Panc1 (cell line): Measurements from ENCODE around the gene ZNF844.

Source experiments
- POLR2AphosphoS5 ChIP-seq: IDR thresholded peaks from 2 replicates; pipeline ENCODE4 v1.6.1; 2012; ENCODE audit warnings: mild to moderate bottlenecking, low read depth, low read length, moderate library complexity
- TCF7L2 ChIP-seq: IDR thresholded peaks from 2 replicates; pipeline ENCODE4 v1.6.1; 2011; ENCODE audit warnings: mild to moderate bottlenecking, low read depth, low read length, inconsistent platforms
- TF ChIP-seq, protein P1 (sequence below): fragments of 450-650 bp; IDR thresholded peaks from 2 replicates; pipeline ENCODE4 v1.5.1; 2017; ENCODE audit warnings: mild to moderate bottlenecking

- TF ChIP-seq, protein P1, sequence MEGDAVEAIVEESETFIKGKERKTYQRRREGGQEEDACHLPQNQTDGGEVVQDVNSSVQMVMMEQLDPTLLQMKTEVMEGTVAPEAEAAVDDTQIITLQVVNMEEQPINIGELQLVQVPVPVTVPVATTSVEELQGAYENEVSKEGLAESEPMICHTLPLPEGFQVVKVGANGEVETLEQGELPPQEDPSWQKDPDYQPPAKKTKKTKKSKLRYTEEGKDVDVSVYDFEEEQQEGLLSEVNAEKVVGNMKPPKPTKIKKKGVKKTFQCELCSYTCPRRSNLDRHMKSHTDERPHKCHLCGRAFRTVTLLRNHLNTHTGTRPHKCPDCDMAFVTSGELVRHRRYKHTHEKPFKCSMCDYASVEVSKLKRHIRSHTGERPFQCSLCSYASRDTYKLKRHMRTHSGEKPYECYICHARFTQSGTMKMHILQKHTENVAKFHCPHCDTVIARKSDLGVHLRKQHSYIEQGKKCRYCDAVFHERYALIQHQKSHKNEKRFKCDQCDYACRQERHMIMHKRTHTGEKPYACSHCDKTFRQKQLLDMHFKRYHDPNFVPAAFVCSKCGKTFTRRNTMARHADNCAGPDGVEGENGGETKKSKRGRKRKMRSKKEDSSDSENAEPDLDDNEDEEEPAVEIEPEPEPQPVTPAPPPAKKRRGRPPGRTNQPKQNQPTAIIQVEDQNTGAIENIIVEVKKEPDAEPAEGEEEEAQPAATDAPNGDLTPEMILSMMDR = peak; percentile 38; the same call in 1 of the 2 replicates
- TF ChIP-seq POLR2AphosphoS5 (peak; percentile 96), TCF7L2 (no peak)
These were observed 11.9 kb upstream of the ZNF844 start, which contains the start of gene ZNF878 for GRCh38 chr19:12052497-12053169.
